Measurements from ENCODE around the gene TUBA4A.
"Not testable (repeated sequence)": the region's sequence is repeated elsewhere in the genome, so short reads cannot be mapped to it uniquely, and the experiment has no call there.

Gene TUBA4A

GRCh38 chr2:219253753-219254589 is at the start of gene TUBA4A:
TSS of gene TUBA4A (minus strand) at chr2:219253918. CDS start at chr2:219253858, 60 bp downstream.
- peak; percentile 69 for DNase-seq

GRCh38 chr2:219302412-219302968 is 48.8 kb upstream of the TUBA4A start:
- no peak for DNase-seq

GRCh38 chr2:219300022-219300421 is 46.3 kb upstream of the TUBA4A start:
- DNase-seq: no peak

GRCh38 chr2:219299372-219299760 is 45.6 kb upstream of the TUBA4A start:
- no peak for DNase-seq

- peak; percentile 50 for DNase-seq
These were observed 45.1 kb upstream of the TUBA4A start for GRCh38 chr2:219298759-219299371.

- DNase-seq: no peak
These were observed 44.2 kb upstream of the TUBA4A start for GRCh38 chr2:219297766-219298456.

GRCh38 chr2:219296631-219297391 is 43.1 kb upstream of the TUBA4A start:
- no peak for DNase-seq

- DNase-seq: no peak
These were observed 42.4 kb upstream of the TUBA4A start for GRCh38 chr2:219296142-219296541.

GRCh38 chr2:219294356-219295351 is 40.9 kb upstream of the TUBA4A start:
- DNase-seq: peak; percentile 64

GRCh38 chr2:219293736-219294231 is 40.1 kb upstream of the TUBA4A start:
- no peak for DNase-seq

- no peak for DNase-seq
These were observed 38.9 kb upstream of the TUBA4A start for GRCh38 chr2:219292616-219293015.

GRCh38 chr2:219291910-219292490 is 38.3 kb upstream of the TUBA4A start:
- DNase-seq: no peak

GRCh38 chr2:219291394-219291793 is 37.7 kb upstream of the TUBA4A start:
- DNase-seq: no peak

GRCh38 chr2:219290381-219291171 is 36.9 kb upstream of the TUBA4A start:
- no peak for DNase-seq

- DNase-seq: peak; percentile 89
These were observed 36.0 kb upstream of the TUBA4A start for GRCh38 chr2:219289537-219290361.

- no peak for DNase-seq
These were observed 35.4 kb upstream of the TUBA4A start for GRCh38 chr2:219289195-219289536.

GRCh38 chr2:219287580-219288265 is 34.0 kb upstream of the TUBA4A start:
- no peak for DNase-seq

GRCh38 chr2:219287116-219287440 is 33.4 kb upstream of the TUBA4A start:
- DNase-seq: not testable (repeated sequence)
